Endothelial cell of umbilical vein (primary cell): ENCODE results near the gene PHB1. TPM values are rescaled to one million over a fixed set of nuclear protein-coding genes. Genes with fewer than 3 reads are reported as not detected.

Source experiments
- BruUV-seq: library from RNA; stranded (reverse); fragments of 400-500 nt; replicated peaks from 2 replicates; lab custom pipeline; 2021; lab: Mats Ljungman, UMichigan
- CTCF ChIA-PET: fragments of 300-600, 350-600 bp; sonication (Branson Sonifier 250); formaldehyde crosslinking; loops from one replicate; lab custom pipeline; 2021; ENCODE audit warnings: antibody characterized with exemption, inconsistent platforms; lab: Charles Lee
- POLR2A ChIA-PET: fragments of 300-600, 350-600 bp; sonication (Branson Sonifier 250); formaldehyde crosslinking; loops from one replicate; lab custom pipeline; 2021; ENCODE audit warnings: antibody characterized with exemption, inconsistent platforms; lab: Charles Lee
- DNase-seq: peaks from one replicate; pipeline ENCODE4 v3.0.0-alpha.2; 2011; ENCODE audit warnings: low read depth, low spot score
- FAIRE-seq: peaks from 2 replicates; lab custom pipeline; 2011; peaks lifted over from hg19 to GRCh38; lab: Jason Lieb, UNC
- H2AFZ ChIP-seq: 2 replicates; pipeline ENCODE4 v1.6.0; 2012; ENCODE audit warnings: low read depth, low read length, control low read depth, inconsistent platforms
- H3K27ac ChIP-seq: 2 replicates; pipeline ENCODE4 v1.5.1; 2011; ENCODE audit warnings: low read depth, mild to moderate bottlenecking, control low read depth, low read length, moderate library complexity; ENCODE audit not compliant: insufficient read depth
- H3K27me3 ChIP-seq, 2 experiments: 2 replicates each; pipeline versions ENCODE4 v1.6.0 to v1.6.1; 2011; ENCODE audit warnings: low read length in 2 of 2, mixed read lengths in 1 of 2; ENCODE audit not compliant: control insufficient read depth in 2 of 2, insufficient read depth in 2 of 2
- H3K36me3 ChIP-seq, 2 experiments: 2 replicates in 1 of 2; 3 replicates in 1 of 2; pipeline ENCODE4 v1.5.1; 2011; ENCODE audit warnings: low read length in 2 of 2, mild to moderate bottlenecking in 1 of 2, moderate library complexity in 1 of 2; ENCODE audit not compliant: control insufficient read depth in 2 of 2, insufficient read depth in 2 of 2; ENCODE audit errors: extremely low read depth in 1 of 2
- H3K4me1 ChIP-seq: 3 replicates; pipeline ENCODE4 v1.5.1; 2011; ENCODE audit warnings: mild to moderate bottlenecking, low read length; ENCODE audit not compliant: control insufficient read depth, insufficient read depth; ENCODE audit errors: extremely low read depth
- H3K4me2 ChIP-seq: 2 replicates; pipeline ENCODE4 v1.6.1; 2011; ENCODE audit warnings: low read length, control low read depth, mixed read lengths; ENCODE audit not compliant: insufficient read depth
- H3K4me3 ChIP-seq, 3 experiments: fragments of 200-600 bp in 1 of 3; sonication (generic), shearing (Covaris generic) in 1 of 3; replicated peaks in 1 of 3; 2 replicates each; pipeline ENCODE4 v1.5.1; 2011 to 2016; ENCODE audit warnings: control low read depth in 3 of 3, low read length in 3 of 3, mild to moderate bottlenecking in 2 of 3, inconsistent platforms in 1 of 3, low read depth in 1 of 3, moderate library complexity in 1 of 3; ENCODE audit not compliant: insufficient read depth in 1 of 3
- H3K79me2 ChIP-seq: 2 replicates; pipeline ENCODE4 v1.6.0; 2012; ENCODE audit warnings: low read length, inconsistent platforms; ENCODE audit not compliant: control insufficient read depth, insufficient read depth
- H3K9ac ChIP-seq: replicated peaks from 2 replicates; pipeline ENCODE3; 2011; ENCODE audit warnings: low read length, control low read depth; ENCODE audit not compliant: insufficient read depth; ENCODE audit errors: extremely low read depth
- H3K9me1 ChIP-seq: replicated peaks from 3 replicates; pipeline ENCODE4 v1.6.0; 2011; ENCODE audit warnings: mild to moderate bottlenecking, low read length; ENCODE audit not compliant: control insufficient read depth, insufficient read depth; ENCODE audit errors: extremely low read depth
- H3K9me3 ChIP-seq: replicated peaks from 2 replicates; pipeline ENCODE4 v1.5.1; 2012; ENCODE audit warnings: low read length, inconsistent platforms; ENCODE audit not compliant: control insufficient read depth, insufficient read depth
- H4K20me1 ChIP-seq: replicated peaks from 2 replicates; pipeline ENCODE3; 2011; ENCODE audit warnings: mild to moderate bottlenecking, low read length; ENCODE audit not compliant: control insufficient read depth, insufficient read depth; ENCODE audit errors: extremely low read depth
- CTCF ChIP-seq, 2 donors: IDR thresholded peaks; 1 replicate in 1 of 2; 2 replicates in 1 of 2; pipeline ENCODE4 v1.5.1; 2011; ENCODE audit warnings: low read length in 2 of 2, mild to moderate bottlenecking in 2 of 2, moderate library complexity in 2 of 2, control low read depth in 1 of 2, inconsistent platforms in 1 of 2, low read depth in 1 of 2; ENCODE audit not compliant: insufficient read depth in 1 of 2; ENCODE audit errors: extremely low read depth in 1 of 2
- EZH2 ChIP-seq: IDR thresholded peaks from 2 replicates; pipeline ENCODE4 v1.6.1; 2012; ENCODE audit warnings: borderline replicate concordance, low read depth, mild to moderate bottlenecking, moderate library complexity, low read length, inconsistent platforms; ENCODE audit not compliant: severe bottlenecking
- FOS ChIP-seq: IDR thresholded peaks from 2 replicates; pipeline ENCODE4 v1.6.1; 2011; ENCODE audit warnings: mild to moderate bottlenecking, low read length, moderate library complexity, borderline replicate concordance; ENCODE audit not compliant: insufficient read depth
- GATA2 ChIP-seq: IDR thresholded peaks from 2 replicates; pipeline ENCODE4 v1.7.0; 2011; ENCODE audit warnings: low read depth, mild to moderate bottlenecking, moderate library complexity, mixed read lengths, low read length; ENCODE audit not compliant: insufficient read length, insufficient read depth
- JUN ChIP-seq: IDR thresholded peaks from 2 replicates; pipeline ENCODE4 v1.6.1; 2011; ENCODE audit warnings: borderline replicate concordance, low read depth; ENCODE audit not compliant: insufficient read length, insufficient read depth
- MAX ChIP-seq: IDR thresholded peaks from 2 replicates; pipeline ENCODE4 v1.6.1; 2011; ENCODE audit not compliant: insufficient read depth, insufficient read length
- MYC ChIP-seq: IDR thresholded peaks from one replicate; pipeline ENCODE4 v1.6.1; 2011; ENCODE audit warnings: mild to moderate bottlenecking, low read depth, low read length
- POLR2A ChIP-seq: IDR thresholded peaks from 2 replicates; pipeline ENCODE4 v1.6.1; 2012; ENCODE audit warnings: low read depth, mild to moderate bottlenecking, control low read depth, low read length
- POLR2AphosphoS5 ChIP-seq: IDR thresholded peaks from 2 replicates; pipeline ENCODE4 v1.6.1; 2012; ENCODE audit warnings: low read depth, mild to moderate bottlenecking, control low read depth, low read length, moderate library complexity; ENCODE audit not compliant: insufficient read depth
- dilution Hi-C: fragments of 300-500 bp; cut with MboI; formaldehyde crosslinking; loops from one replicate; pipeline ENCODE4 v1.15.0; 2019; ENCODE audit warnings: low sequenced_read_pairs; ENCODE audit not compliant: extremely low pct_ligation_motif_present
- intact Hi-C: fragments of 100-400 bp; cut with micrococcal nuclease; formaldehyde crosslinking; loops from one replicate; pipeline ENCODE4 v1.10.0; 2022
- polyA plus RNA-seq, 4 experiments: library from polyadenylated mRNA; depleted of rRNA in 3 of 4; stranded (reverse) in 3 of 4; unstranded in 1 of 4; fragments of >200 nt; gene quantifications; 2 replicates each; pipeline versions ENCODE4 v1.2.1 to v1.2.3, GENCODE V29; 2011 to 2012; ENCODE audit warnings: missing spikeins in 1 of 4
- total RNA-seq: library from RNA; stranded (reverse); gene quantifications from 2 replicates; pipeline ENCODE4 v1.2.3, GENCODE V29; 2021

The PHB1 gene
- total and polyA plus RNA-seq, 2 donors (not counting 3 experiments of a cell fraction or from before 2014, with no cell fraction given): 222 to 287 TPM

- H3K4me1 ChIP-seq: no peaks in the 10 kb centered on the region
- no peak for FAIRE-seq
- H3K9me1 ChIP-seq: no peaks in the 10 kb centered on the region
- no peaks in the 10 kb centered on the region for H3K36me3 ChIP-seq
- no peaks in the 10 kb centered on the region for H4K20me1 ChIP-seq
- intact Hi-C loops: no loop called here
- H3K79me2 ChIP-seq: no peaks in the 10 kb centered on the region
- H3K9me3 ChIP-seq: no peaks in the 10 kb centered on the region
- no TSS peak for BruUV-seq
- H2AFZ ChIP-seq: no peak overlapping the region
- H3K27ac ChIP-seq: no peak overlapping the region
- no peak overlapping the region for H3K9ac ChIP-seq
- dilution Hi-C loops: no loop called here
- DNase-seq: no peak
- H3K27me3 ChIP-seq: peaks cover 19 to 21% of the 10 kb centered on the region in 2 experiments
- ChIA-PET CTCF (interaction anchor here (1.2 kb wide), 1 partner anchor 9 kb away, joined by 3 read pairs; no protein-coding TSS in a partner anchor), POLR2A (no interaction called here)
- TF ChIP-seq EZH2 (no peak), POLR2AphosphoS5 (no peak), MAX (no peak), CTCF (IDR thresholded peaks at IDR 0.05; ENCODE audit: extremely low read depth in 1 of 2, insufficient read depth in 1 of 2, low read depth in 1 of 2, low read length in 2 of 2) (no peak), JUN (no peak), GATA2 (no peak), MYC (no peak), POLR2A (no peak), FOS (no peak)
- no peak overlapping the region for H3K4me2 ChIP-seq
- H3K4me3 ChIP-seq: no peak overlapping the region
Observed at GRCh38 chr17:49454050-49454449, 39.4 kb upstream of the PHB1 start.
